Endodermal cell (in vitro differentiated cells): ENCODE measurements around the gene MSGN1. TPM values are rescaled to one million over a fixed set of nuclear protein-coding genes. Genes with fewer than 3 reads are reported as not detected.

Source experiments
- DNase-seq: peaks from one replicate; pipeline ENCODE4 v3.0.0-alpha.2; 2017
- H3K27ac ChIP-seq: 2 replicates; pipeline ENCODE4 v1.5.1; 2013; ENCODE audit warnings: mild to moderate bottlenecking, low read depth, low read length, moderate library complexity
- H3K27me3 ChIP-seq: 2 replicates; pipeline ENCODE4 v1.6.1; 2013; ENCODE audit warnings: mild to moderate bottlenecking, low read length, moderate library complexity; ENCODE audit not compliant: insufficient read depth, control insufficient read depth, poor library complexity, severe bottlenecking
- H3K36me3 ChIP-seq: 2 replicates; pipeline ENCODE4 v1.7.0; 2013; ENCODE audit warnings: mild to moderate bottlenecking, low read length, moderate library complexity; ENCODE audit not compliant: control insufficient read depth, insufficient read depth
- H3K4me1 ChIP-seq: one replicate; pipeline ENCODE4 v1.7.0; 2013; ENCODE audit warnings: low read length; ENCODE audit not compliant: control insufficient read depth, insufficient read depth
- H3K4me3 ChIP-seq: 2 replicates; pipeline ENCODE4 v1.5.1; 2013; ENCODE audit warnings: mild to moderate bottlenecking, low read length, moderate library complexity
- H3K9ac ChIP-seq: 2 replicates; pipeline ENCODE4 v1.6.1; 2013; ENCODE audit warnings: mild to moderate bottlenecking, low read length, moderate library complexity; ENCODE audit not compliant: poor library complexity, severe bottlenecking; ENCODE audit errors: extremely low read depth
- H3K9me3 ChIP-seq: 2 replicates; pipeline ENCODE4 v1.6.1; 2013; ENCODE audit warnings: mild to moderate bottlenecking, low read length, moderate library complexity; ENCODE audit not compliant: control insufficient read depth
- H3K27ac Mint-ChIP-seq: 2 replicates; pipeline ENCODE4 v1.8.0; 2020; ENCODE audit warnings: mixed read lengths
- H3K27me3 Mint-ChIP-seq: 2 replicates; pipeline ENCODE4 v1.8.0; 2021; ENCODE audit warnings: mild to moderate bottlenecking, mixed read lengths; ENCODE audit not compliant: insufficient read depth
- H3K36me3 Mint-ChIP-seq: 2 replicates; pipeline ENCODE4 v1.8.0; 2020; ENCODE audit warnings: low read depth, mixed read lengths
- H3K4me1 Mint-ChIP-seq: 2 replicates; pipeline ENCODE4 v1.8.0; 2020; ENCODE audit warnings: mixed read lengths
- H3K4me3 Mint-ChIP-seq: 2 replicates; pipeline ENCODE4 v1.8.0; 2020; ENCODE audit warnings: mild to moderate bottlenecking, moderate library complexity, mixed read lengths
- H3K9me3 Mint-ChIP-seq: 2 replicates; pipeline ENCODE4 v1.8.0; 2020; ENCODE audit warnings: mild to moderate bottlenecking, mixed read lengths
- CTCF ChIP-seq: fragments of 200-600 bp; sonication (generic); conservative IDR thresholded peaks from 2 replicates; pipeline ENCODE4 v1.5.0; 2021; ENCODE audit warnings: antibody characterized with exemption, mild to moderate bottlenecking
- WGBS, 2 experiments: methylation state at CpG; one replicate each; pipeline versions ENCODE4 v1.1.5 to v1.1.7; 2013; ENCODE audit warnings: missing lambda C conversion rate in 2 of 2, mixed read lengths in 1 of 2; ENCODE audit not compliant: insufficient coverage in 1 of 2, insufficient read length in 1 of 2; 5-methylcytosine and 5-hydroxymethylcytosine counted together
- long read RNA-seq, 4 experiments: library from polyadenylated mRNA in 2 of 4; library from RNA in 1 of 4; library from capped mRNA in 1 of 4; stranded (forward) in 3 of 4; unstranded in 1 of 4; transcript quantifications; one replicate each; pipeline ENCODE4 v2.0.0, GENCODE V29; 2020 to 2021; ENCODE audit warnings: inconsistent platforms in 1 of 4
- polyA plus RNA-seq, 2 experiments: library from polyadenylated mRNA; stranded (reverse); fragments of 50-300 nt; gene quantifications; one replicate each; pipeline ENCODE4 v1.2.3, GENCODE V29; 2013
- total RNA-seq, 2 donors: library from RNA; stranded (reverse); fragmentation: NEBNext Ultra II Directional in 1 of 2; extraction: Animal tissue kit (Norgen Biotek cat#: 25700) in 1 of 2; gene quantifications; 2 replicates in 1 of 2; 3 replicates in 1 of 2; pipeline ENCODE4 v1.2.1, GENCODE V29; 2021

The MSGN1 gene
- total RNA-seq = not detected
- not detected for polyA plus RNA-seq (2013, experiment 1 of 2)
- not detected for polyA plus RNA-seq (2013, experiment 2 of 2)
- long read RNA-seq, experiment 1 = 0 reads
- long read RNA-seq, experiment 2 = 0 reads
- long read RNA-seq, experiment 3 = 0 reads
- long read RNA-seq, experiment 4 = 0 reads

GRCh38 chr2:17816396-17817245, at the start of gene MSGN1:
Gene MSGN1, plus strand, starts transcription at chr2:17816460. Its CDS starts 59 bp downstream, at chr2:17816519.
- H3K36me3 Mint-ChIP-seq = no peaks in the 10 kb centered on the region
- no peaks in the 10 kb centered on the region for H3K27me3 ChIP-seq
- H3K4me1 ChIP-seq = no peaks in the 10 kb centered on the region
- TF ChIP-seq CTCF = no peak
- peak; percentile 38 for DNase-seq
- no peak within 1 kb of the TSS for H3K9ac ChIP-seq
- no peaks in the 10 kb centered on the region for H3K9me3 Mint-ChIP-seq
- no peak within 1 kb of the TSS for H3K27ac Mint-ChIP-seq
- no peak within 1 kb of the TSS for H3K4me3 Mint-ChIP-seq
- peaks cover 12% of the 10 kb centered on the region for H3K4me1 Mint-ChIP-seq
- H3K27ac ChIP-seq = no peak within 1 kb of the TSS
- 93 to 95% methylated on average over 7 to 26 of the region's 26 CpGs for WGBS, 2 experiments
- no peaks in the 10 kb centered on the region for H3K9me3 ChIP-seq
- H3K4me3 ChIP-seq = no peak within 1 kb of the TSS
- H3K36me3 ChIP-seq = no peaks in the 10 kb centered on the region
- H3K27me3 Mint-ChIP-seq = no peaks in the 10 kb centered on the region

GRCh38 chr2:17768894-17769293, 47.4 kb upstream of the MSGN1 start:
- Mint-ChIP-seq H3K9me3 (no peaks in the 10 kb centered on the region), H3K27ac (no peak overlapping the region), H3K4me1 (no peaks in the 10 kb centered on the region), H3K4me3 (no peak overlapping the region), H3K36me3 (peaks cover 19% of the 10 kb centered on the region), H3K27me3 (no peaks in the 10 kb centered on the region)
- H3K36me3 ChIP-seq = peaks cover 66% of the 10 kb centered on the region
- 96 to 100% methylated on average over 3 to 4 of the region's 4 CpGs for WGBS, 2 experiments
- no peak overlapping the region for H3K27ac ChIP-seq
- TF ChIP-seq CTCF = no peak
- no peak overlapping the region for H3K4me3 ChIP-seq
- no peak overlapping the region for H3K9ac ChIP-seq
- H3K9me3 ChIP-seq = no peaks in the 10 kb centered on the region
- DNase-seq = no peak
- H3K4me1 ChIP-seq = no peaks in the 10 kb centered on the region
- no peaks in the 10 kb centered on the region for H3K27me3 ChIP-seq

- WGBS, 2 experiments = 92% methylated on average over 1 of the region's 2 CpGs; no CpG with 5 or more reads in 1 of the 2 experiments
- TF ChIP-seq CTCF = no peak
- no peaks in the 10 kb centered on the region for H3K9me3 ChIP-seq
- Mint-ChIP-seq H3K9me3 (no peaks in the 10 kb centered on the region), H3K4me3 (no peak overlapping the region), H3K36me3 (peaks cover 34% of the 10 kb centered on the region), H3K27ac (no peak overlapping the region), H3K27me3 (no peaks in the 10 kb centered on the region), H3K4me1 (no peaks in the 10 kb centered on the region)
- no peaks in the 10 kb centered on the region for H3K4me1 ChIP-seq
- H3K27me3 ChIP-seq = no peaks in the 10 kb centered on the region
- peaks cover 62% of the 10 kb centered on the region for H3K36me3 ChIP-seq
- H3K27ac ChIP-seq = no peak overlapping the region
- H3K9ac ChIP-seq = no peak overlapping the region
- no peak for DNase-seq
- no peak overlapping the region for H3K4me3 ChIP-seq
Observed at GRCh38 chr2:17771956-17772355, 44.3 kb upstream of the MSGN1 start.
